NCI-H1417 treated with DMSO at 0.1 percent for 48 hours (cell line): ENCODE data around the gene EFHD2.
"Not testable (repeated sequence)": the region's sequence is repeated elsewhere in the genome, so short reads cannot be mapped to it uniquely, and the experiment has no call there.

Source experiments
- DNase-seq: peaks from one replicate; lab custom pipeline; 2025; lab: John Stamatoyannopoulos, UW

EFHD2 gene

DNA sequence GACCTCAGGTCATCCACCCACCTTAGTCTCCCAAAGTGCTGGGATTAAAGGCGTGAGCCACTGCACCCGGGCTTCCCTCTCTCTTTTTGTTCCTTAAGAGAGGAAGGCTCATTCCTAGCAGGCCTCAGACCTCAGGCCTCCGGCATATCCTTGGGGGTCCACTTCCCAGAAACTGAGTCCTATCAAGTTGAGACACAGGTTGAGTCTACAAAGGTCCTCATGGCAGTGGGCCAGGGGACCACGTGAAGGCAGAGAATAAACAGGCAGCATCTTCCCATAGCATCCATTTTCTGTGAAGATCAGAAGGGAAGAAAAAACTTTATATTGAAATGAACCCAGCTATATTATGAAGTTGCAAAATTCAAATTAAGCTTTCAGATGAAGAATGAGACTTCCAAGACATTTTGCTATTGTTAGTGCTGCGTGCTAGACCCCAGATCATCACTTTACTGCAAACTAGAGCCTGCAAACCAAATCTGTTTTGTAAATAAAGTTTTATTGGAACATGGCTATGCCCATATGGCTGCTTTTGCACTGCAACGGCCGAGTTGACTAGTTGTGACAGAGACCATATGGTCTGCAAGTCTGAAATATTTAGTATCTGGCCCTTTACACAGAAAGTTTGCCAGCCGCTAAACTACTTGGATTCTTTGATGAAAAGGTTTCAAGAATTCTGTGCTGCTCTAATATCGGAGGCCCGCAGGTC, 43.3 kb downstream of the EFHD2 start:
- DNase-seq = no peak

DNA sequence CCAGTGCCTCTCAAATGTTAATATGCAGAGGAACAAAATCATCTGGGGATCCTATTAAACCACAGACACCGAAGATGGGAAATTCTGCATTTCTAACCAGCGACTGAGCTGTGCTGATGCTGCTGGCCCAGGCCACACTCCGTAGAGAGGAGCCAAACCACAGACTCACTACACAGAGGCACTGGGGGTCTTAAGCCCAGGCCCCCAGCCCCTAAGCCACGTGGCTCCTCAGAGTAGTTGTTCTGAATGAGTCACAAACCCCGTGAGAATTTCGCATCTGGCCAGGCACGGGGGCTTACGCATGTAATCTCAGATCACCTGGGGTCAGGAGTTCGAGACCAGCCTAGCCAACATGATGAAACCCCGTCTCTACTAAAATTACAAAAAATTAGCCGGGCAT, 44.0 kb downstream of the EFHD2 start:
- no peak for DNase-seq

- DNase-seq = no peak
These were observed 44.6 kb downstream of the EFHD2 start for GRCh38 chr1:15454256-15454655.

DNA sequence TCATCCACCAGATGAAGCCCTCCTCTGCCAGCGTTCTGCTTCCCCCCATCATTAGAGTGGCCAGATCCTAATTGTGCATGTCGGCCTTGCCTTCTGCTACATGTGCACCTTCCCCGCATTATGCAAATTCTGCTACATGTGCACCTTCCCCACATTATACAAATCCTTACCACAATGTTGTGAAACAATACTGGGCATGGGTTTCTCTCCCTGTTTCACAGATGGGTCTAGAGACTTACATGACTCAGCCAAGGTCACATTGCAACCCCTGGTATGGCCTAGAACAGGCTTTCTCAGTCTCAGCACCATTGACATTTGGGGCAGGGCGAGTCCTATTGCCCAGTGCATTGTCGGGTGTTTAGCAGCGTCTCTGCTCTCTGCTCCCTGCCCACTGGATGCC, 45.8 kb downstream of the EFHD2 start:
- no peak for DNase-seq

- no peak for DNase-seq
These were observed 46.7 kb downstream of the EFHD2 start, which contains the start of gene CELA2A for GRCh38 chr1:15456313-15456954. Gene CELA2A (plus strand): TSS chr1:15456732. CDS start chr1:15456754, 22 bp downstream.

DNA sequence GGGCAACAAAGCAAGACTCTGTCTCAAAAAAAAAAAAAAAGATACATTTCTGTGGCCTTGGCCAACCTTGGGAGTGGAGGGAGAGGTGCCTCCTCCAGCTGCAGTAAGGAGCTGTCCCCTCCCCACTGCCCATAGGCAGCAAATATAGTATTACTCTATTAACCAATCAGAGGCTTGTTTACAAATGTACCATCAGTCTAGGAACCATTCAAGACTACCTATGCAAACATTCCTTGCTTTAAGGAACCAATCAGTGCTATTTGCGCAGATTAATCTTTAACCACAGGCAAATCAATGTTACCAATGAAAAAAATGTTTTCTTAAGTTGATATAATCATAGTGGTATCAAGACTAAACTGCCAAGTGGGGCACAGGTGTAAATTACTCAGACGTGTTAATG, 47.9 kb downstream of the EFHD2 start:
- DNase-seq = no peak

- not testable (repeated sequence) for DNase-seq
These were observed 48.7 kb downstream of the EFHD2 start for GRCh38 chr1:15458388-15458787.

- DNase-seq = no peak
These were observed 50.4 kb downstream of the EFHD2 start for GRCh38 chr1:15459771-15460707.

DNA sequence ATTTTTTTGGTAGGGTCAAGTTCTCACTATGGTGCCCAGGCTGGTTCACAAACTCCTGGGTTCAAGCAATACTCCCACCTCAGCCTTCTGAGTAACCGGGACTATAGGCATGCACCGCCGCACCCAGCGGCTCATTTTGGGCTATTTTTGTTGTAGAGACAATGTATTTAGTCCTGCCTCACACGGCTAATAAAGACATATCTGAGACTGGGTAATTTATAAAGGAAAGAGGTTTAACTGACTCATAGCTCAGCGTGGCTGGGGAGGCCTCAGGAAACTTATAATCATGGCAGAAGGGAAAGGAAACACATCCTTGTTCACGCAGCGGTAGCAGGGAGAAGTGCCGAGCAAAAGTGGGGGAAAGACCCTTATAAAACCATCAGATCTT, 51.0 kb downstream of the EFHD2 start:
- no peak for DNase-seq

- not testable (repeated sequence) for DNase-seq
These were observed 53.5 kb downstream of the EFHD2 start for GRCh38 chr1:15463064-15463800.

DNA sequence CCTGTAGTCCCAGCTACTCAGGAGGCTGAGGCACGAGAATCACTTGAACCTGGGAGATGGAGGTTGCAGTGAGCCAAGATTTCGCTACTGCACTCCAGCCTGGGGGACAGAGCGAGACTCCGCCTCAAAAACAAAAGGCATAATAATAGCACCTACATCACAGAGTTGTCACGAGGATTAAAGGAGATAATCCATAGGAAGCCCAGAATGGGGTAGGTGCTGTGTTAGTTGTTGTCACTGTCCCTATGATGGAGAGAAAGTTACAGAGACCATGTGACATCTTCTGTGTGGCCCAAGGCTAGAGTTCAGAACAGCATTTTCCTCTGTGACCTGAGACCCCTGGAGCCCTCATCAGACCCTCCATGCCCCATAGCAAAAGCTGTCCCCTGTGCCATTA, 54.2 kb downstream of the EFHD2 start:
- DNase-seq = not testable (repeated sequence)

DNA sequence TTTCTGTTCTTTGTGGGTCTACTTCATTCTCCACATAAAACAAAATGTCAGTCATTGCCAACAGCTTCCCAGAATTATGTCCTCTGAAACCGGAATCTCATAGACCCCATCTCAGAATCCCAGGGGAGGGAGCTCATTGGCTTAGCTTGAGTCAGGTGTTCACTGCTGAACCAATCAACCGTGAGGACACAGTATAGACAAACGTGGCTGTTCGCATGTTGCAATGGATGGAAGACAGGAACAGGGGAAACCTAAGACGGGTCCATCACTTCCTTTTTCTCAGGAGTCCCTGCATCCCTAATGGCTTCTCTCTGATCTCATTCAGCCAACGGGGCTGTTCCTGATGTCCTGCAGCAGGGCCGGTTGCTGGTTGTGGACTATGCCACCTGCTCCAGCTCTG, 56.0 kb downstream of the EFHD2 start:
- no peak for DNase-seq

GRCh38 chr1:15466955-15467625, 57.4 kb downstream of the EFHD2 start:
- not testable (repeated sequence) for DNase-seq

GRCh38 chr1:15468145-15468544, 58.5 kb downstream of the EFHD2 start:
- DNase-seq = no peak

DNA sequence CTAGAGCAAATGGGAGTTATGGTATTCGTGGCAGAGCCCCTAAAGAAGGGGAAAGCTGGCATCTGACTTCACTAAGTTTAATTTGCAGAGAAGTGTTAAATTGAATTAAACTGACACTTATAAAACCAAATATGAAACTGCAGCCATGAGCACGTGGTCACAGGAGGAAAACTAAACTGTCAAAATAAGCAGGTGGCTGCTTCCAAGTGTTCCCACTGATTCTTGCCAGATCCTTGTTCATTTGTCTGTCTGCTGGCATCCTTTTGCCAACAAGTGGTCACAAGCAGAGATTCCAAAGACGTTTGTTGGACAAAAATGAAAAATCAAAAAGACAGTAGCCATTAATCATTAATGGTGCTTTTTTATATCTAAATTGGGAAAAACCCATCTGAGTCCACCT, 59.7 kb downstream of the EFHD2 start:
- no peak for DNase-seq

DNA sequence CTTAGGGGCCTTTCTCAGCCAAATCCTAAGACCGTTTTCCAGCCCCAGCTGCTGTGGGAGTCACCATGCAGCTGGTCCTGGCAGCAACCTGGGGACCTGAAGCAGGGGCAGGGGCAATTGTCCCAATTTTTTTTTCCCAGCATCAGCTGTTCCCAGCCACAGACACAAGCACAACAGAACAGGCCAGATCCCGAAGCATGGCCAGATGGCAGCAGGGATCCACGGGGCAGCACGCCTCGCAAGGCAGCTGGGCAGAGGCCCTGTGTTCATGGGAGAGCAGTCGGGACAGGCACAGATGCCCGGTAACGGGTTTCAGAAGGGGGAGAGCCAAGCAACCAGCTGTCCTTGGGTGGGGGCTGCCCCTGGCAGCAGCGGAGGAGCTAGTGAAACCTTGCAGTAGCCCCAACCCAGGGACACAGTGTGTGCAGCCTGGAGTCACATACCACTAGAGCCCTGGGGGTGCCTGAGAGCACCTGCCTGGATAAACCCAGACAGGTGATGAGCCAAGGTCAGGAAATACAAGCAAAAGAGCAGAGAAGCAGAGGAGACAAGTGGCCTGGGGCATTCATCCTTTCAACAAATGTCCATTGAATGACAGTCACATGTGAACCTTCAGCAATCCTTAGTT, 60.2 kb downstream of the EFHD2 start:
- not testable (repeated sequence) for DNase-seq

DNA sequence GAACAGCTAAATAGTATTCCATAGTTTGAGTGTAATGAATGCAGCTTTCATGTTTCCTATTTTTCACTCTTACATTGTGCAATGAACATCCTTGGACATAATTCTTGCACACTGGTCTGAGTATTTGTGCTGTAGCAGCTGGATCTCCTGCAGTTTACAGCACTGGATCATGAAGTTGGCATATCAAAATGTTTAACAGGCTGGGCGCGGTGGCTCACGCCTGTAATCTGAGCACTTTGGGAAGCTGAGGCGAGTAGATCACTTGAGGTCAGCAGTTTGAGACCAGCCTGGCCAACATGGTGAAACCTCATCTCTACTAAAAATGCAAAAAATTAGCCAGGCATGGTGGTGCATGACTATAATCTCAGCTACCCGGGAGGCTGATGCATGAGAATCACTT, 61.4 kb downstream of the EFHD2 start:
- not testable (repeated sequence) for DNase-seq

DNA sequence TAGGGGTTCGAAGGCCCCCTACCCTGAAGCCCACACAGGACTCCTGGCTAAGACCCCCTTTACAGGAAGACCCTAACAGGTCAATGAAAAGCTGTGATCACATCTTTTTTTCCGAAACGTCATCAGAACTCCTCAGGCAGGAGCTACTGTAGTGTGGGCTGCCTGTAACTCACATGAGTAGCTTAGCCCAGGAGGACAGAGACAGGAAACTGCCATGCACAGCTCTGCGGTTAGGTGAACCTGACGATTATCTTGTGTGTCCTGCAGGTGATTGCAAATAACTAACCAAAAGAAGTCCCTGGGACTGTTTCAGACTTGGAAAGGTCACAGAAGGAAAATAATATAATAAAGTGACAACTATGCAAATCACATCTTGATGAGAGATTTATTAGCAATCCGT, 62.0 kb downstream of the EFHD2 start:
- not testable (repeated sequence) for DNase-seq

GRCh38 chr1:15472587-15472986, 62.9 kb downstream of the EFHD2 start:
- no peak for DNase-seq

DNA sequence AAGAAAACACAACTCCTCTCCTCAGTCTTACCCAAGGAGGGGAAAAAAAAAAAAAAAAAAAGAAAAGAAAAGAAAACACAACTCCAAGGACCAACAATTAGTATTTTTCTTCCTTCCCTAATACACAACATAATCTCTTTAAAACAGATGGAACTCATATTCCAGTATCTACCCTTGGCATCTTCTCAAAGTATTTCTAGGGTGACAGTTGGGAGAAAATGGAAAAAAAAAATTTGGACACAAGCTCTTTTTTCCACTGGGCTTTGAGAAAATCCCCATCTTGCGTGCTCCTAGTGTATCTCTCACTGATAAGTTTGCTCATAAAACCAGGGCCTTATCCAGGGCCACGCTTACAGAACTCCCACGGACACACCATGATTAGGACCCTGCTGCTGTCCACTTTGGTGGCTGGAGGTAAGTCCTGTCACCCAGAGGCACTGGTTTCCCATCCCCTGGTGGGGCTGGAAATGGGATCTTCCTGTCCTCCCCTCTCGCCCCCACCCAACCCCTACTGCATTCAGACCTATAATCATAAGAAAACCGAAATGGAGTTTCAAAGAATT, 66.1 kb downstream of the EFHD2 start, which contains the start of gene CELA2B:
Gene CELA2B, plus strand, starts transcription at position 353 of the 563 bp plus-strand sequence. Its CDS starts 22 bp downstream, at position 375.
- DNase-seq = no peak
